Measurements from ENCODE around the gene RACGAP1. TPM values are rescaled to one million over a fixed set of nuclear protein-coding genes. Genes with fewer than 3 reads are reported as not detected.

The RACGAP1 gene
- total RNA-seq, 2 donors from 2014 or later: 3.9 to 4.6 TPM

- H3K4me3 ChIP-seq: no peak overlapping the region
- TF ChIP-seq, protein P1, sequence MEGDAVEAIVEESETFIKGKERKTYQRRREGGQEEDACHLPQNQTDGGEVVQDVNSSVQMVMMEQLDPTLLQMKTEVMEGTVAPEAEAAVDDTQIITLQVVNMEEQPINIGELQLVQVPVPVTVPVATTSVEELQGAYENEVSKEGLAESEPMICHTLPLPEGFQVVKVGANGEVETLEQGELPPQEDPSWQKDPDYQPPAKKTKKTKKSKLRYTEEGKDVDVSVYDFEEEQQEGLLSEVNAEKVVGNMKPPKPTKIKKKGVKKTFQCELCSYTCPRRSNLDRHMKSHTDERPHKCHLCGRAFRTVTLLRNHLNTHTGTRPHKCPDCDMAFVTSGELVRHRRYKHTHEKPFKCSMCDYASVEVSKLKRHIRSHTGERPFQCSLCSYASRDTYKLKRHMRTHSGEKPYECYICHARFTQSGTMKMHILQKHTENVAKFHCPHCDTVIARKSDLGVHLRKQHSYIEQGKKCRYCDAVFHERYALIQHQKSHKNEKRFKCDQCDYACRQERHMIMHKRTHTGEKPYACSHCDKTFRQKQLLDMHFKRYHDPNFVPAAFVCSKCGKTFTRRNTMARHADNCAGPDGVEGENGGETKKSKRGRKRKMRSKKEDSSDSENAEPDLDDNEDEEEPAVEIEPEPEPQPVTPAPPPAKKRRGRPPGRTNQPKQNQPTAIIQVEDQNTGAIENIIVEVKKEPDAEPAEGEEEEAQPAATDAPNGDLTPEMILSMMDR (IDR thresholded peaks at IDR 0.05): no peak
- no peak for TF ChIP-seq POLR2A (IDR thresholded peaks at IDR 0.05)
- DNase-seq: no peak
- no peak overlapping the region for H3K27ac ChIP-seq
- peaks cover 0 to 10% of the 10 kb centered on the region in 2 donors for H3K27me3 ChIP-seq
- ATAC-seq: no peak
- intact Hi-C loops (cut with DNase I): no loop called here
- no peaks in the 10 kb centered on the region for H3K9me3 ChIP-seq
- WGBS, 2 donors: 16 to 30% methylated on average over 3 of the region's 3 CpGs
- H3K36me3 ChIP-seq (replicated peaks in 1 of 2; ENCODE audit: insufficient read depth in 1 of 2, low read depth in 2 of 2): no peaks in the 10 kb centered on the region
- H3K4me1 ChIP-seq: peaks cover 21% of the 10 kb centered on the region
These were observed 31.3 kb upstream of the RACGAP1 start for GRCh38 chr12:50056639-50056976.

- DNase-seq (peak; percentile 34 to 57 (median 44)), ATAC-seq (no peak)
- H3K27me3 ChIP-seq: peaks cover 0 to 10% of the 10 kb centered on the region in 2 donors
- TF ChIP-seq POLR2A (IDR thresholded peaks at IDR 0.05): no peak
- TF ChIP-seq, protein P1 (IDR thresholded peaks at IDR 0.05): peak; percentile 72 to 90 (median 83)
- intact Hi-C loops (cut with DNase I): no loop called here
- no peak overlapping the region for H3K4me3 ChIP-seq
- 9% methylated on average over 15 to 17 of the region's 17 CpGs for WGBS, 2 donors
- H3K27ac ChIP-seq: no peak overlapping the region
- H3K36me3 ChIP-seq (replicated peaks in 1 of 2; ENCODE audit: insufficient read depth in 1 of 2, low read depth in 2 of 2): no peaks in the 10 kb centered on the region
- peaks cover 22% of the 10 kb centered on the region for H3K4me1 ChIP-seq
- H3K9me3 ChIP-seq: no peaks in the 10 kb centered on the region
These were observed 30.7 kb upstream of the RACGAP1 start for GRCh38 chr12:50055831-50056638.

- ATAC-seq (no peak), DNase-seq (no peak)
- no peak for TF ChIP-seq POLR2A (IDR thresholded peaks at IDR 0.05)
- TF ChIP-seq, protein P1 (IDR thresholded peaks at IDR 0.05): no peak
- no peak overlapping the region for H3K27ac ChIP-seq
- WGBS, 2 donors: 82 to 83% methylated on average over 1 of the region's 1 CpG
- peaks cover 0 to 10% of the 10 kb centered on the region in 2 donors for H3K27me3 ChIP-seq
- H3K9me3 ChIP-seq: no peaks in the 10 kb centered on the region
- no peaks in the 10 kb centered on the region for H3K36me3 ChIP-seq (replicated peaks in 1 of 2; ENCODE audit: insufficient read depth in 1 of 2, low read depth in 2 of 2)
- H3K4me3 ChIP-seq: no peak overlapping the region
- intact Hi-C loops (cut with DNase I): no loop called here
- peaks cover 31% of the 10 kb centered on the region for H3K4me1 ChIP-seq
These were observed 28.3 kb upstream of the RACGAP1 start for GRCh38 chr12:50053583-50053982.

- no peak for TF ChIP-seq POLR2A (IDR thresholded peaks at IDR 0.05)
- TF ChIP-seq, protein P1 (IDR thresholded peaks at IDR 0.05): no peak
- intact Hi-C loops (cut with DNase I): no loop called here
- DNase-seq (no peak), ATAC-seq (no peak)
- Histone ChIP-seq H3K4me1 (peaks cover 31% of the 10 kb centered on the region), H3K9me3 (no peaks in the 10 kb centered on the region), H3K4me3 (no peak overlapping the region), H3K27me3 (peaks cover 0 to 10% of the 10 kb centered on the region in 2 donors), H3K27ac (no peak overlapping the region), H3K36me3 (replicated peaks in 1 of 2; ENCODE audit: insufficient read depth in 1 of 2, low read depth in 2 of 2) (no peaks in the 10 kb centered on the region)
- 74 to 82% methylated on average over 7 of the region's 7 CpGs for WGBS, 2 donors
These were observed 27.7 kb upstream of the RACGAP1 start for GRCh38 chr12:50052964-50053363.

GRCh38 chr12:50052544-50052943 is 27.2 kb upstream of the RACGAP1 start:
- Histone ChIP-seq H3K27me3 (peaks cover 0 to 10% of the 10 kb centered on the region in 2 donors), H3K4me3 (no peak overlapping the region), H3K4me1 (peaks cover 28% of the 10 kb centered on the region), H3K9me3 (no peaks in the 10 kb centered on the region), H3K27ac (no peak overlapping the region), H3K36me3 (replicated peaks in 1 of 2; ENCODE audit: insufficient read depth in 1 of 2, low read depth in 2 of 2) (no peaks in the 10 kb centered on the region)
- DNase-seq: no peak
- no peak for ATAC-seq
- TF ChIP-seq, protein P1 (IDR thresholded peaks at IDR 0.05): no peak
- no peak for TF ChIP-seq POLR2A (IDR thresholded peaks at IDR 0.05)
- intact Hi-C loops (cut with DNase I): no loop called here
